HG02571 (cell line): ENCODE results near the gene THSD4.
"Not testable (repeated sequence)": the region's sequence is repeated elsewhere in the genome, so short reads cannot be mapped to it uniquely, and the experiment has no call there.

ENCODE experiments used
- ATAC-seq: cut with Tn5 transposase; IDR thresholded peaks from one replicate; pipeline ENCODE4 v1.9.1; 2021; ENCODE audit warnings: mild to moderate bottlenecking, moderate library complexity; ENCODE audit not compliant: unreplicated experiment

The THSD4 gene

GRCh38 chr15:71725207-71725955 is 610.1 kb downstream of the THSD4 start:
- ATAC-seq, result not testable (repeated sequence)

- ATAC-seq, result no peak
Measured at GRCh38 chr15:71728881-71729280, 613.6 kb downstream of the THSD4 start.

- ATAC-seq, result no peak
Measured at GRCh38 chr15:71729319-71729718, 614.0 kb downstream of the THSD4 start.

- ATAC-seq, result no peak
Measured at GRCh38 chr15:71730277-71731144, 615.2 kb downstream of the THSD4 start.

- ATAC-seq, result no peak
Measured at GRCh38 chr15:71732636-71733035, 617.4 kb downstream of the THSD4 start.

- ATAC-seq, result no peak
Measured at GRCh38 chr15:71733122-71733521, 617.9 kb downstream of the THSD4 start.

- no peak for ATAC-seq
Measured at GRCh38 chr15:71734709-71735384, 619.6 kb downstream of the THSD4 start.

- no peak for ATAC-seq
Measured at GRCh38 chr15:71735385-71735757, 620.1 kb downstream of the THSD4 start.

- ATAC-seq, result no peak
Measured at GRCh38 chr15:71736286-71736947, 621.1 kb downstream of the THSD4 start.

GRCh38 chr15:71737761-71738160 is 622.5 kb downstream of the THSD4 start:
- ATAC-seq, result no peak

- ATAC-seq, result no peak
Measured at GRCh38 chr15:71739355-71739754, 624.1 kb downstream of the THSD4 start.

- no peak for ATAC-seq
Measured at GRCh38 chr15:71742964-71743363, 627.7 kb downstream of the THSD4 start.

GRCh38 chr15:71743861-71744382 is 628.7 kb downstream of the THSD4 start:
- ATAC-seq, result no peak

GRCh38 chr15:71746719-71747118 is 631.4 kb downstream of the THSD4 start:
- ATAC-seq, result no peak

GRCh38 chr15:71747128-71748083 is 632.1 kb downstream of the THSD4 start:
- no peak for ATAC-seq

GRCh38 chr15:71748293-71748718 is 633.0 kb downstream of the THSD4 start:
- no peak for ATAC-seq

- ATAC-seq, result no peak
Measured at GRCh38 chr15:71749500-71749899, 634.2 kb downstream of the THSD4 start.

- no peak for ATAC-seq
Measured at GRCh38 chr15:71752128-71752527, 636.9 kb downstream of the THSD4 start.

GRCh38 chr15:71752604-71753289 is 637.5 kb downstream of the THSD4 start:
- no peak for ATAC-seq
